ENCODE results near the gene CENPO.

Gene CENPO

DNA sequence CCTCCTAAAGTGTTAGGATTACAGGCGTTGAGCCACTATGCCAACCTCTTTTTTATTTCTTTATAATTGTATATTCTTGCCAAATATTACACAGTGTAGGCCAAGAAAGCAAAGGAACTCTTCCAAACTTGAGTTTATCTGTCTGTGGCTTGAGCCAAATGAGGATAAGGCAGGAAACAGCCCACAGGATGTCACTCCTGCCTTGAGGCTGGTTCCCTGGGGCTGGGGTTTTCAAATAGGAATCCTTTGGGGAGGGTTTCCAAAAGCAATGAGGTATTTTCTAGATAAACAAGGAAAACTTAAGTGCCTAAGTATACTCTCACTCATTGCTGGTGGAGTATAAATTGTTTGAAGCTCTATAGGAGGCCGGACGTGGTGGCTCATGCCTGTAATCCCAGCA is 70.4 kb downstream of the CENPO start:
- no peak for DNase-seq (ENCODE audit: low spot score)

DNA sequence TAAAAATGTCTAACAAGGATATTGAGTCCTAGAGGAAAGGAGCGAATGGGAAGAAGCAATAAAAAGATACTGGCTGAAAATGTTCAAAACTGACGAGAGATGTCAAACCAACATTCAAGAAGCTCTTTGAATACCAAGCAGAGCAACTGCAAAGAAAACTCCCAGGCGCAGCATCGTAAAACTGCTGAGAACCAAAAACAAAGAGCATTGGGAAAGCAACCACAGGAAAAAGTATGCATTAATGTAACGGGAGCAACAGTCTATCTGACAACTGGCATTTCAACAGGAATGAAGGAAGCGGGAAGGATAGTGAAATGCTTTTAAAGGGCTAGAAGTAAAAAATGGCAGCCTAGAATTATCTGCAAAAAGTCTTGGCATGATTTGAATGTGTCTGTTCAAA is 73.7 kb downstream of the CENPO start:
- no peak for DNase-seq (ENCODE audit: low spot score)

DNA sequence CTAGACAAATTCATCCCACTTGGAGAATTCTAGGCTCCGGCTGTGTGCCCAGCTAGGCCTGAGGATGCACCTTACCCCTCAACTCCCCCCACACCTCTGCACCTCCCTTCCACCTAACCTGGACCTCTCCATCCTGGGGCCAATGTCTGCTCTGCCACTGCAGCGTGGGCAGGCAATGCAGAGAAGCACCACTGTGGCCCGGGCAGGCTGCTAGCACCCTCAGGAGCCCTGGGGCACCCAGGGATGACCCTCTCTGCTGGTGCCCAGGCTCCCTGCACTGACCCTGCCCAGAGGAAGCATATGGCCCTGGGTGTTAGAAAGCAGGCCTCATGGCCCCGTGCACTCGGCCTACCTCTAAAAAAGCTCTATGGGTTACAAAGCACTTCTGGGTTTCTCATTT is 77.2 kb downstream of the CENPO start:
- no peak for DNase-seq (ENCODE audit: low spot score)

DNA sequence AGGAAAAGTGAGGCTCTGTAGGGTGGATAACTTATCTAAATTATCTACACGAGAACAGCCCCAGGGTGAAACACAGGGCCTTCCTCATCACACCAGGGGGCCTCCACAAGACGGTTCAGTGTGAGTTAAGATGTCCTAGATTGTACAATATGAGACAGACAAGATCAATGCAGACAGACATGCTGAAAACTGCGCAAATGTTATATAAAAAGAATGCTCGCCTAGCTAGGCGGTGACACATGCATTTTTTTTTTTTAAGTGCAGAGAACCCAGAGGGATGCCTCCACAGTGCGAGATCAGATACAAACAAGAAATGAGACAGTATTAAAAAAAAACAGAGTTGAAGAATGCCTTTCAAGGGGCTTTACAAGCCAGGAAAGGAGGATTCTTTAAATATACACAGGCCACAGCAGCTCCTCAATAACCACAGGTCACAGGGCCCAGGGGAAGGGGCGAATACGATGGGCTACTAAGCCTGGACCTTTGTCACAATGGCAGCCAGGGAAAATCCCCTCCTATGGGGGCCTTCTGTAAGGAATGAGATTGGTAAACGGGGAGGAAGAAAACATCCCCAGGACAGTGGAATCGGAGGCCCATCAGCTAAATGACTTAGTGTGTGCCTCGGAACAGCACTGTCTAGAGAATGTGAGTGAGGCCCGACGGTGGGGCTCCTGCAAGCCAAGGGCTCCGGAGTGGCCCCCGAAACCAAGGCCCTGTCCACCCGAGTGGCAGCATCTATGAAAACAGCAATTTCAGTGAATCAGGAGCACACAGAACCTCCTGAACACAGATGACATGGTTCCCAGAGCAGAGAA is 77.9 kb downstream of the CENPO start:
- DNase-seq (ENCODE audit: low spot score), result no peak

DNA sequence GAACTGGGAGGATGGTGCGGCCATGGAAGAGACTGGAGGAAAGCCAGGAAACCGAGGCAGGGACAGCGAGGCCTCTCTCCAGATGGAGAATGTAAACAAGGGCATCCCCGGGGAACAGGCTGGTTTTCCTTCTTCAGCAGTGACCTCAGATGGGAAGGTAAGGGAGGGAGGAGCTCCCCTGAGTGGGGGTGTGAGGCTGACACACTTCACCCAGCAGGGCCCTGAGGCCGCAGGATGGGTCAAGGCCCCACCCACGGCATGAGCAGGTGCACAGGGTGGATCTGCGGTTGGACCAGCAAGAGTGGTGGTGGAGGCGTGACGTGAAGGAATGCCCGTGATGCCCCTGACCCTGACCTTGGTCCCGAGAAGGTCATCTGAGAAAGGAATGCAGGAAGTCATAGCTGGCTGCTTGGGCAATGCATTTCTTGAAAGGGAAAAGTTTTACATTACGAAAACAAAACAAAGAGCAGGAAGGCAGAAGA is 78.7 kb downstream of the CENPO start:
- DNase-seq (ENCODE audit: low spot score), result no peak
